ENCODE data around the gene AP1M1. TPM values are rescaled to one million over a fixed set of nuclear protein-coding genes. Genes with fewer than 3 reads are reported as not detected.
A peak's percentile ranks its signal among the peaks of the same experiment; 100 is the strongest.
"Not testable (repeated sequence)": the region's sequence is repeated elsewhere in the genome, so short reads cannot be mapped to it uniquely, and the experiment has no call there.

The AP1M1 gene
- total RNA-seq, 1 donor from 2014 or later: 47.4 TPM

DNA sequence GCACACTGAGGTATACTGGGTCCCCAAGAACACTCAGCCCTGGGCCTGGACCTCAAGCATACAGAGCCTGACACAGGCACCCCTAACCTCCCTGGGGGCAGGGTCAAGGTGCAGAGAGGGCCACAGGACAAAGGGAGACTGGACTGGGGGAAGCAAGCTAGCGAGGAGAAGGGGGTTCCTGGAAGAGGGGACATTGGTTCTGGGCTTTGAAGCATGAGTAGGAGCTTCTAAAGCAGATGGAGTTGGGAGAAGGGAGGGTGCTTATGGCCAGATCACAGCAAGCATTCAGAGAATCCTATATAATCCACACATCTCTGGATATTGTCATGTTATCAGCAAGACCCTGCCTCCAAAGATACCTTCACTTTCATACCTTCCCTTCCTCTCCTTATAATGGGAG lies 27.6 kb upstream of the AP1M1 start:
- Mint-ChIP-seq H3K9me3 (ENCODE audit: low read depth) (no peaks in the 10 kb centered on the region), H3K27ac (no peak overlapping the region), H3K4me1 (ENCODE audit: low read depth) (no peaks in the 10 kb centered on the region), H3K36me3 (ENCODE audit: insufficient read depth) (no peaks in the 10 kb centered on the region), H3K4me3 (ENCODE audit: low read depth) (no peak overlapping the region), H3K27me3 (peaks cover 7% of the 10 kb centered on the region)
- DNase-seq (ENCODE audit: low spot score, unreplicated experiment): no peak
- TF ChIP-seq, protein P1, sequence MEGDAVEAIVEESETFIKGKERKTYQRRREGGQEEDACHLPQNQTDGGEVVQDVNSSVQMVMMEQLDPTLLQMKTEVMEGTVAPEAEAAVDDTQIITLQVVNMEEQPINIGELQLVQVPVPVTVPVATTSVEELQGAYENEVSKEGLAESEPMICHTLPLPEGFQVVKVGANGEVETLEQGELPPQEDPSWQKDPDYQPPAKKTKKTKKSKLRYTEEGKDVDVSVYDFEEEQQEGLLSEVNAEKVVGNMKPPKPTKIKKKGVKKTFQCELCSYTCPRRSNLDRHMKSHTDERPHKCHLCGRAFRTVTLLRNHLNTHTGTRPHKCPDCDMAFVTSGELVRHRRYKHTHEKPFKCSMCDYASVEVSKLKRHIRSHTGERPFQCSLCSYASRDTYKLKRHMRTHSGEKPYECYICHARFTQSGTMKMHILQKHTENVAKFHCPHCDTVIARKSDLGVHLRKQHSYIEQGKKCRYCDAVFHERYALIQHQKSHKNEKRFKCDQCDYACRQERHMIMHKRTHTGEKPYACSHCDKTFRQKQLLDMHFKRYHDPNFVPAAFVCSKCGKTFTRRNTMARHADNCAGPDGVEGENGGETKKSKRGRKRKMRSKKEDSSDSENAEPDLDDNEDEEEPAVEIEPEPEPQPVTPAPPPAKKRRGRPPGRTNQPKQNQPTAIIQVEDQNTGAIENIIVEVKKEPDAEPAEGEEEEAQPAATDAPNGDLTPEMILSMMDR (IDR thresholded peaks at IDR 0.05; ENCODE audit: unreplicated experiment): no peak

DNA sequence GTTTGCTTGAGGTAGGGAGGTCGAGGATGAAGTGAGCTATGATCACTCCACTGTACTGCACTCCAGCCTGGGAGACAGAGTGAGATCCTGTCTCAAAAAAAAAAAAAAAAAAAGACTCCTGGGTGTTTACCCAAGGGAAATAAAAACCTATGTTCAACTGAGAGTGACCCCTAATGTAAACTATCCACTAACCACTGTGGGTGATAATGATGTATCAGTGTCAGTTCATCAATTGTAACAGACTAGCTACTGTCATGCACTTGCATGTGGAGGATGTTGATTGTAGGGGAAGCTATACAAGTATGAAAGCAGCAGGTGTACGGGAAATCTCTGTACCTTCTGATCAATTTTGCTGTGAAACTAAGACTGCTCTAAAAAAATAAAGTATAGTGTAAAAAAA lies 21.8 kb upstream of the AP1M1 start:
- DNase-seq (ENCODE audit: low spot score, unreplicated experiment): no peak
- no peaks in the 10 kb centered on the region for H3K9me3 Mint-ChIP-seq (ENCODE audit: low read depth)
- TF ChIP-seq, protein P1 (IDR thresholded peaks at IDR 0.05; ENCODE audit: unreplicated experiment): no peak
- H3K27me3 Mint-ChIP-seq: peaks cover 15% of the 10 kb centered on the region
- no peaks in the 10 kb centered on the region for H3K36me3 Mint-ChIP-seq (ENCODE audit: insufficient read depth)
- H3K27ac Mint-ChIP-seq: no peak overlapping the region
- no peaks in the 10 kb centered on the region for H3K4me1 Mint-ChIP-seq (ENCODE audit: low read depth)
- no peak overlapping the region for H3K4me3 Mint-ChIP-seq (ENCODE audit: low read depth)

DNA sequence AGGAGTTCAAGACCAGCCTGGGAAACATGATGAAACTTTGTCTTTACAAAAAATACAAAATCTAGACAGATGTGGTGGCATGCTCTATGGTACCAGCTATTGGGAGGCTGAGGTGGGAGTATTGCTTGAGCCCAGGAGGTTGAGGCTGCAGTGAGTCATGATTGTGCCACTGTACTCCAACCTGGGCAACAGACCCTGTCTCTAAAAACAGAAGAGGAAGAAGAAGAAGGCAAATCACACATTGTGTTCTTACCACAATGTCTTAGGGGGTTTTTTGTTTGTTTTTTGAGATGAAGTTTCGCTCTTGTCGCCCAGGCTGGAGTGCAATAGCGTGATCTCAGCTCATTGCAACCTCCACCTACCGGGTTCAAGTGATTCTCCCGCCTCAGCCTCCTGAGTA lies 18.8 kb upstream of the AP1M1 start:
- DNase-seq (ENCODE audit: low spot score, unreplicated experiment); H3K27ac Mint-ChIP-seq; H3K9me3 Mint-ChIP-seq (ENCODE audit: low read depth); H3K36me3 Mint-ChIP-seq (ENCODE audit: insufficient read depth); H3K4me3 Mint-ChIP-seq (ENCODE audit: low read depth); H3K4me1 Mint-ChIP-seq (ENCODE audit: low read depth): not testable (repeated sequence)
- peaks cover 12% of the 10 kb centered on the region for H3K27me3 Mint-ChIP-seq

DNA sequence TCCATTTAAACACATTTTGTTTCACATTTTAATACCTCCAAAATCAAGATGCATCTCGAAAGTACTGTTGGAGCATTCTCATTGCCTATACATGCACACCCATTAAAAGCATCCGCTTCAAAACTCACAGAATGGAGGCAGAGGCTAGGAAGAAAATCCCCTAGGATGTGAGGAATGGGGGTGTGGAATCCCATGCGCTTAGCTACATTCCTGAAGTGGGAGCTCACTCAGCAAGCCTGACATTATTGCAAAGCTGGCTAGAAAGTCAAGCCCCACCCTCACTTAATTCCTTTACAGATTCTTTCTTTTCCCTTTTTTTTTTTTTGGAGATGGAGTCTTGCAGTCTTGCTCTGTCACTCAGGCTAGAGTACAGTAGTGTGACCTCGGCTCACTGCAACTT lies 17.1 kb upstream of the AP1M1 start:
- TF ChIP-seq, protein P1 (IDR thresholded peaks at IDR 0.05; ENCODE audit: unreplicated experiment): no peak
- no peak overlapping the region for H3K4me3 Mint-ChIP-seq (ENCODE audit: low read depth)
- no peak overlapping the region for H3K27ac Mint-ChIP-seq
- no peaks in the 10 kb centered on the region for H3K9me3 Mint-ChIP-seq (ENCODE audit: low read depth)
- DNase-seq (ENCODE audit: low spot score, unreplicated experiment): no peak
- no peaks in the 10 kb centered on the region for H3K36me3 Mint-ChIP-seq (ENCODE audit: insufficient read depth)
- peaks cover 12% of the 10 kb centered on the region for H3K27me3 Mint-ChIP-seq
- peaks cover 4% of the 10 kb centered on the region for H3K4me1 Mint-ChIP-seq (ENCODE audit: low read depth)

DNA sequence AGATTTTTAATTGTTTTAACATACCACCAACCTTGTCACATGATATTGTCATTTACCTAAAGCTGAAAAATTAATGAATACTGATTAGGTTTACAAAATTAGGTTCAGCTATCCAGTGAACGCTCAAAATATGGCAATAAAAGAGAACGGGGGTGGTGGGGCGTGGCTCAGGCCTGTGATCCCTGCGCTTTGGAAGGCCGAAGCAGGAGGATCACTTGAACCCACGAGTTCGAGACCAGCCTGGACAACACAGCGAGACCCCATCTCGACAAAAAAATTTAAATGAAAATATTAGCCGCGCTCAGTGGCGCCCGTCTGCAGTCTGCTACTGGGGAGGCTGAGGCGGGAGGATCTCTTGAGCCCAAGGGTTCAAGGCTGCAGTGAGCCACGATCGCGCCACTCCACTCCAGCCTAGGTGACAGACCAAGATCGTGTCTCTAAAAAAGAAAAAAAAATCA lies 13.0 kb upstream of the AP1M1 start:
- no peaks in the 10 kb centered on the region for H3K9me3 Mint-ChIP-seq (ENCODE audit: low read depth)
- H3K36me3 Mint-ChIP-seq (ENCODE audit: insufficient read depth): peaks cover 7% of the 10 kb centered on the region
- H3K27me3 Mint-ChIP-seq: peaks cover 9% of the 10 kb centered on the region
- TF ChIP-seq, protein P1 (IDR thresholded peaks at IDR 0.05; ENCODE audit: unreplicated experiment): no peak
- peaks cover 11% of the 10 kb centered on the region for H3K4me1 Mint-ChIP-seq (ENCODE audit: low read depth)
- peak overlapping the region; percentile 99 for H3K27ac Mint-ChIP-seq
- DNase-seq (ENCODE audit: low spot score, unreplicated experiment): no peak
- H3K4me3 Mint-ChIP-seq (ENCODE audit: low read depth): peak overlapping the region; percentile 100

DNA sequence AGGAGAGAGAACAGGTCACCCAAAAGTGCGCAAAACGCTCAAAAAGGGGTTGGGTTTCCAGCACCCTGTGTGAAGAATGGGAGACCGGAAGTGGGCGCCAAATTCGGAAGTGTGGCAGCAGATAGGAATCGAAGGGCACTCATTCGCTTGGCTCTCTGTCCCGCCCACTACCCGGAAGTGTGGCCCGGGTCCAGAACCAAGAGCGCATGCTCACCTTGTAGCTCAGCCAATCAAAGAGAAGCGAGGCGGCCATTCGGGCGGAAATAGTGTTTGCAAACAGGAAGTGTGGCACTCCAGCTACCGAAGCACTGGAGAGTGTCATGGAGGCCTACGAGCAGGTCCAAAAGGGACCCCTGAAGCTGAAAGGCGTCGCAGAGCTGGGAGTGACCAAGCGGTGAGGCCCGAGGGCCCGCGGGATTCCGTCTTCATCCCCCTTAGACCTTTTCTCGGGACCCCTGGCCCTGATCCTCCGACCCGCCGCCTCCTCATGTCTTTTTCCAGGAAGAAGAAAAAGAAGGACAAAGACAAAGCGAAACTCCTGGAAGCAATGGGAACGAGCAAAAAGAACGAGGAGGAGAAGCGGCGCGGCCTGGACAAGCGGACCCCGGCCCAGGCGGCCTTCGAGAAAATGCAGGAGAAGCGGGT lies 12.5 kb upstream of the AP1M1 start, which contains the start of gene FAM32A:
Gene FAM32A (plus strand): TSS at position 288 of the 645 bp plus-strand sequence. CDS start 33 bp downstream, at position 321.
- peaks cover 7% of the 10 kb centered on the region for H3K36me3 Mint-ChIP-seq (ENCODE audit: insufficient read depth)
- H3K27me3 Mint-ChIP-seq: peaks cover 6% of the 10 kb centered on the region
- H3K9me3 Mint-ChIP-seq (ENCODE audit: low read depth): no peaks in the 10 kb centered on the region
- H3K4me3 Mint-ChIP-seq (ENCODE audit: low read depth): peak within 1 kb of the TSS; percentile 100
- TF ChIP-seq, protein P1 (IDR thresholded peaks at IDR 0.05; ENCODE audit: unreplicated experiment): peak; percentile 20
- peak; percentile 94 for DNase-seq (ENCODE audit: low spot score, unreplicated experiment)
- peak within 1 kb of the TSS; percentile 99 for H3K27ac Mint-ChIP-seq
- peaks cover 11% of the 10 kb centered on the region for H3K4me1 Mint-ChIP-seq (ENCODE audit: low read depth)

Measured in progenitor cell of endocrine pancreas (in vitro differentiated cells).